Measurements from ENCODE around the gene TRIOBP. TPM values are rescaled to one million over a fixed set of nuclear protein-coding genes. Genes with fewer than 3 reads are reported as not detected.
A peak's percentile ranks its signal among the peaks of the same experiment; 100 is the strongest.

The TRIOBP gene
- total and polyA plus RNA-seq, 9 donors, result 36.4 to 61.5 (median 52.4) TPM

DNA sequence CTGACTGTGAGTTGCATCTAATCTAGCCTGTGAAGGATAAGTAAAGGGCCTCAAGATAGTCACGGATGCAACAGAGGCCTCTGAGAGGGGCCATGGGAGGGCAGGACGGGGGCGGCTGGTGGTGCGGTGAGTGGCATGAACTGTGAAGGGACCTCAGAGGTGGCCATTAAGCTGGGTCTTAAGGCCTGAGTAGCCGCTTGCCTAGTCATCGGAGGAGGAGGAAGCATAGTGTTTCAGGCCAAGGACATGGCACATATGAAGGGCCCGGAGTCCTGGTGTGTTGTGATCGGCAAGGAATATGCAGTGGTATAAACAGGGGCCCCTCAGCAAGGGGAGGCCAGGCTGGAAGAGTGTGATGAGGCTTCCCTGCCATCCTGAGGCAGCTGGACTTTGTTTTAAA is 51.8 kb downstream of the TRIOBP start:
- H3K4me3 ChIP-seq (ENCODE audit: low read length), result no peak overlapping the region

DNA sequence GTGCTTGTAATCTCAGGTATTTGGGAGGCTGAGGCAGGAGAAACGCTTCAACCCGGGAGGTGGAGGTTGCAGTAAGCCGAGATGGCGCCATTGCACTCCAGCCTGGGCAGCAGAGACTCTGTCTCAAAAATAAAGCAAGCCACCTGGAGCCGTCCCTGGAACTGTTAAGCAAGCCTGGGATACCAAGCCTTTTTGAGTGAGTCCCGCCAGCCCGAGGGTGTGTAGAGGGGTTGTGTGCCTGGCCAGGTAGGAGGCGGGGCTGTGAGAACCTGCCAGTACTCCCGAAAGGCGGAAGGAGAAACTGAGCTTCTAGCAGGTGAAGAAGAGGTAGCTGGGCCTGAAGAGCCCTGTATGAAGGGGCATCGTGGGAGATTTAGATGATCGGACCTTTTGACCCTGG is 52.4 kb downstream of the TRIOBP start:
- H3K4me1 ChIP-seq (ENCODE audit: control insufficient read depth, insufficient read depth, low read length), result peaks cover 80% of the 10 kb centered on the region
- 50% methylated on average over 4 of the region's 12 CpGs for WGBS (ENCODE audit: insufficient coverage)
- no peak overlapping the region for H3K4me3 ChIP-seq (ENCODE audit: low read length)

More for the DNA sequence above, 51.8 kb downstream of the TRIOBP start:
- Histone ChIP-seq H3K27me3 (ENCODE audit: control insufficient read depth, insufficient read depth, low read length) (no peaks in the 10 kb centered on the region), H3K36me3 (ENCODE audit: control insufficient read depth, insufficient read depth, low read length) (peaks cover 18% of the 10 kb centered on the region), H3K4me1 (ENCODE audit: control insufficient read depth, insufficient read depth, low read length) (peaks cover 78% of the 10 kb centered on the region), H3K9me3 (replicated peaks; ENCODE audit: control insufficient read depth, low read depth, low read length) (no peaks in the 10 kb centered on the region), H3K27ac (ENCODE audit: low read length) (no peak overlapping the region)
- DNase-seq, result no peak
- 70% methylated on average over 6 of the region's 8 CpGs for WGBS (ENCODE audit: insufficient coverage)

GRCh38 chr22:37749831-37750595 is 53.2 kb downstream of the TRIOBP start:
- Histone ChIP-seq H3K4me3 (ENCODE audit: low read length) (no peak overlapping the region), H3K36me3 (ENCODE audit: control insufficient read depth, insufficient read depth, low read length) (peaks cover 24% of the 10 kb centered on the region), H3K9me3 (replicated peaks; ENCODE audit: control insufficient read depth, low read depth, low read length) (no peaks in the 10 kb centered on the region), H3K4me1 (ENCODE audit: control insufficient read depth, insufficient read depth, low read length) (peaks cover 74% of the 10 kb centered on the region), H3K27ac (ENCODE audit: low read length) (no peak overlapping the region), H3K27me3 (ENCODE audit: control insufficient read depth, insufficient read depth, low read length) (no peaks in the 10 kb centered on the region)
- no peak for DNase-seq
- 74% methylated on average over 7 of the region's 16 CpGs for WGBS (ENCODE audit: insufficient coverage)

More for the DNA sequence above, 52.4 kb downstream of the TRIOBP start:
- H3K27ac ChIP-seq (ENCODE audit: low read length), result no peak overlapping the region
- peaks cover 20% of the 10 kb centered on the region for H3K36me3 ChIP-seq (ENCODE audit: control insufficient read depth, insufficient read depth, low read length)
- no peaks in the 10 kb centered on the region for H3K9me3 ChIP-seq (replicated peaks; ENCODE audit: control insufficient read depth, low read depth, low read length)
- no peaks in the 10 kb centered on the region for H3K27me3 ChIP-seq (ENCODE audit: control insufficient read depth, insufficient read depth, low read length)
- DNase-seq, result no peak

GRCh38 chr22:37750596-37751162 is 53.8 kb downstream of the TRIOBP start:
- Histone ChIP-seq H3K27me3 (ENCODE audit: control insufficient read depth, insufficient read depth, low read length) (no peaks in the 10 kb centered on the region), H3K4me3 (ENCODE audit: low read length) (no peak overlapping the region), H3K9me3 (replicated peaks; ENCODE audit: control insufficient read depth, low read depth, low read length) (no peaks in the 10 kb centered on the region), H3K36me3 (ENCODE audit: control insufficient read depth, insufficient read depth, low read length) (peaks cover 31% of the 10 kb centered on the region), H3K27ac (ENCODE audit: low read length) (no peak overlapping the region), H3K4me1 (ENCODE audit: control insufficient read depth, insufficient read depth, low read length) (peaks cover 68% of the 10 kb centered on the region)
- no peak for DNase-seq
- 79% methylated on average over 11 of the region's 14 CpGs for WGBS (ENCODE audit: insufficient coverage)

DNA sequence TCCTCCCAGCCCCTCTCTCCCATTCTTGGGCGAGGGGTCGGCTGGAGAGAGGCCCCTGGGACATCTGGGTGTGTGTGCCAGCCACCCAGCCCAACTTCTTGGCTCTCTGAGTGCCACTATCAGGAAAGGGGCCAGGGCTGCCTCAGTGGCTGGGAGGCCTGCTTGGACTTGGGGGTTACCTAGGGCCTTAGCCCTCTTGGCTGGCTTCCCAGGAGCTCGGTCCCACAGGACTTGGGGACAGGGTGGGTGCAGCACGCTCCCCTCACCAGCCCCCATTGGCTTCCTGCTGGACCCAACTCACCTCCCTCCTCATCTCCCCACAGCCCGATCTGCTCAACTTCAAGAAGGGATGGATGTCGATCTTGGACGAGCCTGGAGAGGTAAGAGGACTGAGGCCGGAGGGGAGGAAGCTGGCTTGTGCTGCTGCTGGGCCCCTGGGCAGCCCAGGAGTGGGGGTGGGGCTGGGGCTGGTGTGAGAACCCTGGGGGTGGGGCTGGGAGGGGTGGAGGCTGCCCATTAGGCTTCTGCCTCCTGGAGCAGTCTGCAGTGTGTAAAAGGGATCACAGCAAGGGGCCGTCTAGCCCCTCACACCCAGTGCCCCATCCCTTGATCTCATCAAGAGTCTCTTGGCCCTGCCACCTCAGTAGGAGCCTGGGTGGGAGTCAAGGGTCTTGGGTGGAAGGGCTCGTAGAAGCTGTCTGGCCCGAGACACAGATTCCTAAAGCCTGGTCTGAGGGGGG is 54.8 kb downstream of the TRIOBP start:
- WGBS (ENCODE audit: insufficient coverage), result 45% methylated on average over 6 of the region's 11 CpGs
- H3K4me1 ChIP-seq (ENCODE audit: control insufficient read depth, insufficient read depth, low read length), result peaks cover 68% of the 10 kb centered on the region
- peaks cover 40% of the 10 kb centered on the region for H3K36me3 ChIP-seq (ENCODE audit: control insufficient read depth, insufficient read depth, low read length)
- no peaks in the 10 kb centered on the region for H3K9me3 ChIP-seq (replicated peaks; ENCODE audit: control insufficient read depth, low read depth, low read length)
- H3K27ac ChIP-seq (ENCODE audit: low read length), result peak overlapping the region; percentile 74
- H3K27me3 ChIP-seq (ENCODE audit: control insufficient read depth, insufficient read depth, low read length), result no peaks in the 10 kb centered on the region
- no peak overlapping the region for H3K4me3 ChIP-seq (ENCODE audit: low read length)
- DNase-seq, result no peak

DNA sequence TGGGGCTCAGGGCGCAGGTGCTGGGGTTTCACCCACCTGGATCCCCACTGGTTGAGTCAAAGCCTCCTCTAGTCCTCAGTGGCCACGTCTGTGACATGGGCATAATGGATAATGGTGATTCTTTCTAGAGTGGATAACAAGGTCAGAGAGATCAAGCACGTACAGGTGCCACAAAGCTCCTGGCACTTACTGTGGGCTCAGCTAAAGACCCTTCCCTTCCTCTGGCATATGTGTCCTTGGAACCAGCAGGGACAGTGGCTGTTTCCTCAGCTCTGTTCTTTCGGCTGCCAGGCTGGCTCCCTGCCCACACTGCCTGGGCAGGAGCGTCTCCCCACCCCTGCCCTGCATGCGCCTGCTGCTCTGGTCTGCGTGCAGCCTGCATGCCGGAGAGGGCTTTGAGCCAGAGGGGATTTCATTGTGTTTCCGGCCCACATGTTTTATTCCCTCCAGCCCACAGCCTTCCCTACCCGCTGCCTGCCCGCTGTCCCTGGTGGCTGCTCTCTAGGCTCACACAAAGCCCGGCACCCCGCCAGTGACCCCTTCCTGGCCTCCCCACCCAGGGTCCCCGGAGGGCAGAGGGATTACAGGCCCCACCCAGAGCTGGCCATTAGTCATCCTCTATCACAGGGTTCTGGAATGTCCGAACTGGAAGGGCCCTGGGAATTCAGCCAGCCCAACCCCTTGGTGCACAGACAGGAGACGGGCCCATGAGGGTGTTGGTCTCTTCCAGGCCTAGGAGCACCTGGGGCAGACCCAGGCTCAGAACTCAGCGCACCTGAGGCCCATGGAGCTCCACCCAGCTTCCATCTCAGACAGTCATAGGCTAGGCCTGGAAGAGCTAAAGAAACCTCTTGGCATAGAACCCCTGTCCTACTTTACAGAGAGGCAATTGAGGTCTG is 55.6 kb downstream of the TRIOBP start:
- 28% methylated on average over 11 of the region's 17 CpGs for WGBS (ENCODE audit: insufficient coverage)
- H3K9me3 ChIP-seq (replicated peaks; ENCODE audit: control insufficient read depth, low read depth, low read length), result no peaks in the 10 kb centered on the region
- peaks cover 61% of the 10 kb centered on the region for H3K4me1 ChIP-seq (ENCODE audit: control insufficient read depth, insufficient read depth, low read length)
- no peak overlapping the region for H3K4me3 ChIP-seq (ENCODE audit: low read length)
- peaks cover 47% of the 10 kb centered on the region for H3K36me3 ChIP-seq (ENCODE audit: control insufficient read depth, insufficient read depth, low read length)
- peak overlapping the region; percentile 74 for H3K27ac ChIP-seq (ENCODE audit: low read length)
- DNase-seq, result peak; percentile 92
- H3K27me3 ChIP-seq (ENCODE audit: control insufficient read depth, insufficient read depth, low read length), result no peaks in the 10 kb centered on the region

DNA sequence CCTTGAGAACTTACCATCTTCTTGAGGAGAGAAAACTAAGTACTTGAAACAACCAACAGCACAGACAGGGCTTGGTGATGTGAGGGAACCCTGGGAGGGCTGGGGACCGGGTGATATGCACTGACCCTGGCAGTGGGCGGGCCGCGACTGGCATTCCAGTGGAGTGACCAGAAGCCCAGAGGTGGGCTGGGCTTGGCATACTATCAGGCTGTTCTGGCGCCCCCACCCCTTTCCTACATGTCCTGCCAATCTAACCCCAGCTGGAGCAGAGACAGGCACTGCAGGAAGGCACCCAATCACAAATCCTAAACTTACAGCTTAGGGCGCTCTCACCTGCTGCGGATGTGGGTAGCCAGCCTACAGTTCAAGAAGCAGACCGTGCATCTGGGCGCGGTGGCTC is 56.9 kb downstream of the TRIOBP start:
- WGBS (ENCODE audit: insufficient coverage), result 93% methylated on average over 9 of the region's 10 CpGs
- Histone ChIP-seq H3K9me3 (replicated peaks; ENCODE audit: control insufficient read depth, low read depth, low read length) (no peaks in the 10 kb centered on the region), H3K4me1 (ENCODE audit: control insufficient read depth, insufficient read depth, low read length) (peaks cover 49% of the 10 kb centered on the region), H3K36me3 (ENCODE audit: control insufficient read depth, insufficient read depth, low read length) (peaks cover 55% of the 10 kb centered on the region), H3K4me3 (ENCODE audit: low read length) (no peak overlapping the region), H3K27ac (ENCODE audit: low read length) (no peak overlapping the region), H3K27me3 (ENCODE audit: control insufficient read depth, insufficient read depth, low read length) (no peaks in the 10 kb centered on the region)
- no peak for DNase-seq

DNA sequence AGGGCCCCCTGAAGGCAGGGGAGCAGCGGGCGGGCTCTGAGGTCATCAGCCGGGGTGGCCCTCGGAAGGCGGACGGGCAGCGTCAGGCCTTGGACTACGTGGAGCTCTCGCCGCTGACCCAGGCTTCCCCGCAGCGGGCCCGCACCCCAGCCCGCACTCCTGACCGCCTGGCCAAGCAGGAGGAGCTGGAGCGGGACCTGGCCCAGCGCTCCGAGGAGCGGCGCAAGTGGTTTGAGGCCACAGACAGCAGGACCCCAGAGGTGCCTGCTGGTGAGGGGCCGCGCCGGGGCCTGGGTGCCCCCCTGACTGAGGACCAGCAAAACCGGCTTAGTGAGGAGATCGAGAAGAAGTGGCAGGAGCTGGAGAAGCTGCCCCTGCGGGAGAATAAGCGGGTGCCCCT is 60.8 kb downstream of the TRIOBP start:
- no peaks in the 10 kb centered on the region for H3K9me3 ChIP-seq (replicated peaks; ENCODE audit: control insufficient read depth, low read depth, low read length)
- H3K27me3 ChIP-seq (ENCODE audit: control insufficient read depth, insufficient read depth, low read length), result no peaks in the 10 kb centered on the region
- peaks cover 71% of the 10 kb centered on the region for H3K36me3 ChIP-seq (ENCODE audit: control insufficient read depth, insufficient read depth, low read length)
- no peak overlapping the region for H3K4me3 ChIP-seq (ENCODE audit: low read length)
- peaks cover 13% of the 10 kb centered on the region for H3K4me1 ChIP-seq (ENCODE audit: control insufficient read depth, insufficient read depth, low read length)
- WGBS (ENCODE audit: insufficient coverage), result 91% methylated on average over 27 of the region's 27 CpGs
- no peak for DNase-seq
- no peak overlapping the region for H3K27ac ChIP-seq (ENCODE audit: low read length)

DNA sequence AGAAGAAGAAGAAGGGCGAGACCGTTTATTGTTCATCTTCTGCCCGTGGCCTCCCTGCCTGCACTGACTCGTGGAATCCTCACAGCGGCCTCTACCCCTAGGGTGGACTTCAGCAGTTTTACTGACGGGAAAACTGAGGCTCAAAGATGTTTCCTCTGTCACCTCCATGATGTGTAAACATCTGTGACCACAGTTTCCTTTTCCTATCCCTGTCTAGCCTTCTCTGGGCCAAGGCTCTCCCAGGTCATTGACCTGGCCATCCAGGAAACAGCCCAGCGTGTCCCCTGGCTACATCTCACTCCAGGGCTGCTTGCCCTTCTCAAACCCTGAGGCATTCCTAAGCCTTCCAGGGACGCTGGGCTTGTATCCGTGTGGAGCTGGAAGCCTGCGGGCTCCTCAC is 61.8 kb downstream of the TRIOBP start:
- H3K36me3 ChIP-seq (ENCODE audit: control insufficient read depth, insufficient read depth, low read length), result peaks cover 76% of the 10 kb centered on the region
- H3K9me3 ChIP-seq (replicated peaks; ENCODE audit: control insufficient read depth, low read depth, low read length), result no peaks in the 10 kb centered on the region
- WGBS (ENCODE audit: insufficient coverage), result 87% methylated on average over 9 of the region's 10 CpGs
- no peaks in the 10 kb centered on the region for H3K27me3 ChIP-seq (ENCODE audit: control insufficient read depth, insufficient read depth, low read length)
- no peak overlapping the region for H3K4me3 ChIP-seq (ENCODE audit: low read length)
- H3K27ac ChIP-seq (ENCODE audit: low read length), result no peak overlapping the region
- no peak for DNase-seq
- H3K4me1 ChIP-seq (ENCODE audit: control insufficient read depth, insufficient read depth, low read length), result peaks cover 3% of the 10 kb centered on the region
